OCI-LY3 (cell line): ENCODE measurements around the gene ZBTB44.

ENCODE experiments used
- EZH2phosphoT487 ChIP-seq: fragments of 200-600 bp; shearing (Covaris generic); IDR thresholded peaks from 2 replicates; pipeline ENCODE4 v1.6.1; 2018; ENCODE audit warnings: antibody characterized with exemption, mixed run types, low read depth
- TF ChIP-seq, protein P1 (sequence below): fragments of 200-600, 300-600 bp; sonication (generic); IDR thresholded peaks from 2 replicates; pipeline ENCODE4 v1.5.1; 2014; ENCODE audit warnings: antibody characterized with exemption, low read length, low read depth

DNA sequence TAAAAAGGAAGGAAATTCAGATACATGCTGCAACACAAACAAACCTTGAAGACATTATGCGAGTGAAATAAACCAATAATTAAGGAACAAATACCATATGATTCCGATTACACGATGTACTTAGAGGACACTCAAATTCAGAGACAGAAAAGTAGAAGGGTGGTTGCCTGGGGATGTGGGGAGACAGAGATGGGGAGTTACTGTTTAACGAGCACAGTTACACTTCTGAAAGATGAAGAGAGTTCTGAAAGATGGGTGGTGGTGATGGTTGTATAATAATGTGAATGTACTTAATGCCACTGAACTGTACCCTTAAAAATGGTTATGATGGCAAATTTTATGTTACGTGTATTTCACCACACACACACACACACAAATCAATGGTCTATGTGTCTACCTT lies 14.7 kb downstream of the ZBTB44 start:
- TF ChIP-seq, protein P1, sequence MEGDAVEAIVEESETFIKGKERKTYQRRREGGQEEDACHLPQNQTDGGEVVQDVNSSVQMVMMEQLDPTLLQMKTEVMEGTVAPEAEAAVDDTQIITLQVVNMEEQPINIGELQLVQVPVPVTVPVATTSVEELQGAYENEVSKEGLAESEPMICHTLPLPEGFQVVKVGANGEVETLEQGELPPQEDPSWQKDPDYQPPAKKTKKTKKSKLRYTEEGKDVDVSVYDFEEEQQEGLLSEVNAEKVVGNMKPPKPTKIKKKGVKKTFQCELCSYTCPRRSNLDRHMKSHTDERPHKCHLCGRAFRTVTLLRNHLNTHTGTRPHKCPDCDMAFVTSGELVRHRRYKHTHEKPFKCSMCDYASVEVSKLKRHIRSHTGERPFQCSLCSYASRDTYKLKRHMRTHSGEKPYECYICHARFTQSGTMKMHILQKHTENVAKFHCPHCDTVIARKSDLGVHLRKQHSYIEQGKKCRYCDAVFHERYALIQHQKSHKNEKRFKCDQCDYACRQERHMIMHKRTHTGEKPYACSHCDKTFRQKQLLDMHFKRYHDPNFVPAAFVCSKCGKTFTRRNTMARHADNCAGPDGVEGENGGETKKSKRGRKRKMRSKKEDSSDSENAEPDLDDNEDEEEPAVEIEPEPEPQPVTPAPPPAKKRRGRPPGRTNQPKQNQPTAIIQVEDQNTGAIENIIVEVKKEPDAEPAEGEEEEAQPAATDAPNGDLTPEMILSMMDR: no peak
- no peak for TF ChIP-seq EZH2phosphoT487
